SK-N-SH treated with all-trans-retinoic acid at 6 μM for 48 hours (cell line): Measurements from ENCODE around the gene HIGD2B.
"Not testable (repeated sequence)": the region's sequence is repeated elsewhere in the genome, so short reads cannot be mapped to it uniquely, and the experiment has no call there.

Source experiments
- ATAC-seq: fragments of 200-7000 bp; cut with Tn5 transposase; 3 replicates; pipeline ENCODE4 v1.9.1; 2020; ENCODE audit warnings: mild to moderate bottlenecking, moderate library complexity
- ARNTL ChIP-seq: fragments of 450-650 bp; formaldehyde crosslinking; IDR thresholded peaks from 2 replicates; pipeline ENCODE4 v1.5.0; 2020; ENCODE audit warnings: low read depth, mild to moderate bottlenecking, moderate library complexity, borderline replicate concordance
- BACH2 ChIP-seq: fragments of 250-450 bp; sonication (Bioruptor Pico); IDR thresholded peaks from 2 replicates; pipeline ENCODE4 v1.9.0; 2021; ENCODE audit warnings: mild to moderate bottlenecking, borderline replicate concordance
- CSDC2 ChIP-seq: fragments of 250-450 bp; sonication (Bioruptor Pico); IDR thresholded peaks from 2 replicates; pipeline ENCODE4 v1.5.0; 2020; ENCODE audit warnings: mild to moderate bottlenecking, moderate library complexity
- ESRRG ChIP-seq: fragments of 250-450 bp; sonication (Bioruptor Pico); IDR thresholded peaks from 2 replicates; pipeline ENCODE4 v1.6.1; 2021; ENCODE audit warnings: mild to moderate bottlenecking
- GLIS3 ChIP-seq: fragments of 250-450 bp; sonication (Bioruptor Pico); IDR thresholded peaks from 2 replicates; pipeline ENCODE4 v1.5.0; 2020; ENCODE audit warnings: mild to moderate bottlenecking, moderate library complexity
- ISL1 ChIP-seq: fragments of 250-450 bp; sonication (Bioruptor Pico); IDR thresholded peaks from 2 replicates; pipeline ENCODE4 v2.1.2; 2022; ENCODE audit warnings: mild to moderate bottlenecking, moderate library complexity
- PPARA ChIP-seq: fragments of 250-450 bp; sonication (Bioruptor Pico); IDR thresholded peaks from 2 replicates; pipeline ENCODE4 v1.5.0; 2020; ENCODE audit warnings: mild to moderate bottlenecking, borderline replicate concordance
- RARB ChIP-seq: fragments of 250-450 bp; sonication (Bioruptor Pico); IDR thresholded peaks from 2 replicates; pipeline ENCODE4 v1.8.0; 2021; ENCODE audit warnings: mild to moderate bottlenecking, moderate library complexity
- TCF4 ChIP-seq: fragments of 250-450 bp; sonication (Bioruptor Pico); IDR thresholded peaks from 2 replicates; pipeline ENCODE4 v1.8.0; 2021; ENCODE audit warnings: mild to moderate bottlenecking, moderate library complexity, borderline replicate concordance
- TOX ChIP-seq: fragments of 250-450 bp; sonication (Bioruptor Pico); IDR thresholded peaks from 2 replicates; pipeline ENCODE4 v1.8.0; 2021; ENCODE audit warnings: mild to moderate bottlenecking, moderate library complexity, borderline replicate concordance
- ZC3H10 ChIP-seq: fragments of 250-450 bp; sonication (Bioruptor Pico); IDR thresholded peaks from 2 replicates; pipeline ENCODE4 v1.5.1; 2021; ENCODE audit warnings: mild to moderate bottlenecking, moderate library complexity
- ZFP3 ChIP-seq: fragments of 250-450 bp; sonication (Bioruptor Pico); IDR thresholded peaks from 2 replicates; pipeline ENCODE4 v1.5.0; 2020; ENCODE audit warnings: mild to moderate bottlenecking, moderate library complexity
- ZFP30 ChIP-seq: fragments of 450-650 bp; formaldehyde crosslinking; IDR thresholded peaks from 2 replicates; pipeline ENCODE4 v1.5.0; 2022; ENCODE audit warnings: mild to moderate bottlenecking, moderate library complexity
- ZNF565 ChIP-seq: fragments of 450-650 bp; formaldehyde crosslinking; conservative IDR thresholded peaks from 2 replicates; pipeline ENCODE4 v1.5.0; 2020; ENCODE audit warnings: low read depth, mild to moderate bottlenecking, moderate library complexity
- ZNF70 ChIP-seq: fragments of 450-650 bp; formaldehyde crosslinking; IDR thresholded peaks from 2 replicates; pipeline ENCODE4 v1.5.0; 2020; ENCODE audit warnings: mild to moderate bottlenecking, moderate library complexity
- ZNF8 ChIP-seq: fragments of 450-650 bp; formaldehyde crosslinking; IDR thresholded peaks from 2 replicates; pipeline ENCODE4 v1.5.0; 2020; ENCODE audit warnings: mild to moderate bottlenecking, moderate library complexity
- TF ChIP-seq, protein P1 (sequence below): fragments of 250-450 bp; sonication (Bioruptor Pico); IDR thresholded peaks from 2 replicates; pipeline ENCODE4 v1.5.1; 2021; ENCODE audit warnings: mild to moderate bottlenecking, moderate library complexity
- TF ChIP-seq, protein P2 (sequence below): fragments of 250-450 bp; sonication (Bioruptor Pico); IDR thresholded peaks from 2 replicates; pipeline ENCODE4 v1.8.0; 2020; ENCODE audit warnings: mild to moderate bottlenecking, moderate library complexity, borderline replicate concordance
- TF ChIP-seq, protein P3 (sequence below): fragments of 250-450 bp; sonication (Bioruptor Pico); IDR thresholded peaks from 2 replicates; pipeline ENCODE4 v1.5.1; 2020; ENCODE audit warnings: low read depth, mild to moderate bottlenecking, moderate library complexity
- TF ChIP-seq, protein P4 (sequence below): fragments of 250-450 bp; sonication (Bioruptor Pico); IDR thresholded peaks from 2 replicates; pipeline ENCODE4 v1.8.0; 2021; ENCODE audit warnings: low read depth, mild to moderate bottlenecking, moderate library complexity, borderline replicate concordance
- TF ChIP-seq, protein P5 (sequence below): fragments of 250-450 bp; sonication (Bioruptor Pico); IDR thresholded peaks from 2 replicates; pipeline ENCODE4 v1.5.0; 2020; ENCODE audit warnings: mild to moderate bottlenecking, moderate library complexity

The HIGD2B gene

DNA sequence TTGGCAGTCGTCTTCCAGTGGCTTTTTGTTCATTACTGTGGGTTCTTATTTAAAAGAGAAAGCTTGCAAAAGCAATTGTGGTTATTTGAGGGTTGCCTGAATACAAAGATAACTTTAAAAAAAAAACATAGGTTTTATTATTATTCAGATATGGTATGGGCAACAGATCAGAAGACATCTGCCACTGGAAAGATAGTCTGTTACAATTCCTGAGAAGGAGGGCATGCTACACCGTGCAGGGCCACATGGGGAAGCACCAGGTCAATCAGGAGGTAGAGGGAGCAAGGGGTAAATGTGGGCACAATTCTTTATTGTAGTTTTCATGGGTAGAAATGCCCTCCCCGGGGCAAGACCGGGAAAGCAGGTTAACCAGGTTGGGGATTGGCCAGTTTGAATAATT, 46.5 kb upstream of the HIGD2B start:
- TF ChIP-seq CSDC2 (CRISPR knock-in tag) (no peak), PPARA (CRISPR knock-in tag) (no peak), ZFP3 (CRISPR knock-in tag) (no peak), ZC3H10 (no peak), ARNTL (no peak), ZNF565 (CRISPR knock-in tag) (no peak), ZNF70 (CRISPR knock-in tag) (no peak), ZNF8 (no peak)
- TF ChIP-seq, protein P1, sequence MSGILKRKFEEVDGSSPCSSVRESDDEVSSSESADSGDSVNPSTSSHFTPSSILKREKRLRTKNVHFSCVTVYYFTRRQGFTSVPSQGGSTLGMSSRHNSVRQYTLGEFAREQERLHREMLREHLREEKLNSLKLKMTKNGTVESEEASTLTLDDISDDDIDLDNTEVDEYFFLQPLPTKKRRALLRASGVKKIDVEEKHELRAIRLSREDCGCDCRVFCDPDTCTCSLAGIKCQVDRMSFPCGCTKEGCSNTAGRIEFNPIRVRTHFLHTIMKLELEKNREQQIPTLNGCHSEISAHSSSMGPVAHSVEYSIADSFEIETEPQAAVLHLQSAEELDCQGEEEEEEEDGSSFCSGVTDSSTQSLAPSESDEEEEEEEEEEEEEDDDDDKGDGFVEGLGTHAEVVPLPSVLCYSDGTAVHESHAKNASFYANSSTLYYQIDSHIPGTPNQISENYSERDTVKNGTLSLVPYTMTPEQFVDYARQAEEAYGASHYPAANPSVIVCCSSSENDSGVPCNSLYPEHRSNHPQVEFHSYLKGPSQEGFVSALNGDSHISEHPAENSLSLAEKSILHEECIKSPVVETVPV, result no peak
- TF ChIP-seq, protein P2, sequence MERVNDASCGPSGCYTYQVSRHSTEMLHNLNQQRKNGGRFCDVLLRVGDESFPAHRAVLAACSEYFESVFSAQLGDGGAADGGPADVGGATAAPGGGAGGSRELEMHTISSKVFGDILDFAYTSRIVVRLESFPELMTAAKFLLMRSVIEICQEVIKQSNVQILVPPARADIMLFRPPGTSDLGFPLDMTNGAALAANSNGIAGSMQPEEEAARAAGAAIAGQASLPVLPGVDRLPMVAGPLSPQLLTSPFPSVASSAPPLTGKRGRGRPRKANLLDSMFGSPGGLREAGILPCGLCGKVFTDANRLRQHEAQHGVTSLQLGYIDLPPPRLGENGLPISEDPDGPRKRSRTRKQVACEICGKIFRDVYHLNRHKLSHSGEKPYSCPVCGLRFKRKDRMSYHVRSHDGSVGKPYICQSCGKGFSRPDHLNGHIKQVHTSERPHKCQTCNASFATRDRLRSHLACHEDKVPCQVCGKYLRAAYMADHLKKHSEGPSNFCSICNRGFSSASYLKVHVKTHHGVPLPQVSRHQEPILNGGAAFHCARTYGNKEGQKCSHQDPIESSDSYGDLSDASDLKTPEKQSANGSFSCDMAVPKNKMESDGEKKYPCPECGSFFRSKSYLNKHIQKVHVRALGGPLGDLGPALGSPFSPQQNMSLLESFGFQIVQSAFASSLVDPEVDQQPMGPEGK (CRISPR knock-in tag), result no peak
- TF ChIP-seq, protein P3, sequence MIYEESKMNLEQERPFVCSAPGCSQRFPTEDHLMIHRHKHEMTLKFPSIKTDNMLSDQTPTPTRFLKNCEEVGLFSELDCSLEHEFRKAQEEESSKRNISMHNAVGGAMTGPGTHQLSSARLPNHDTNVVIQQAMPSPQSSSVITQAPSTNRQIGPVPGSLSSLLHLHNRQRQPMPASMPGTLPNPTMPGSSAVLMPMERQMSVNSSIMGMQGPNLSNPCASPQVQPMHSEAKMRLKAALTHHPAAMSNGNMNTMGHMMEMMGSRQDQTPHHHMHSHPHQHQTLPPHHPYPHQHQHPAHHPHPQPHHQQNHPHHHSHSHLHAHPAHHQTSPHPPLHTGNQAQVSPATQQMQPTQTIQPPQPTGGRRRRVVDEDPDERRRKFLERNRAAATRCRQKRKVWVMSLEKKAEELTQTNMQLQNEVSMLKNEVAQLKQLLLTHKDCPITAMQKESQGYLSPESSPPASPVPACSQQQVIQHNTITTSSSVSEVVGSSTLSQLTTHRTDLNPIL (CRISPR knock-in tag), result no peak
- ATAC-seq, result no peak

DNA sequence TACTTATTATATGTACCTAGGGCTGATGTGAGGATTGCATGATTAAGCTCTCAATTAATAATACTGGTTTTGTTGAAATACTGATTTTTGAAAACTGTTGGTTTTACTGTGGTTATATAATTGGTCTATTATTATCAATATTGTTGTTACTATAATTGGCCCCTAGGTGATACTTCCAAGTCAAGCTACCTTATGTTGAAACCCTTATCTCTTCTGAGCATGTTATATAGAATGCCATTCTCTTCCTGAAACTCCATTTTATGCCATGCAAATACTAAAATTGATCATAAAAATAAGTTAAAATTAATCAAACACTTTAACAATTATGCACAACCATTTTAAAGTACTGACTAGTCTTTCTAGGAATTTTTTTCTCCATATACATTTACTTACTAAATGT, 46.1 kb upstream of the HIGD2B start:
- no peak for TF ChIP-seq ZFP3 (CRISPR knock-in tag)
- TF ChIP-seq, protein P4, sequence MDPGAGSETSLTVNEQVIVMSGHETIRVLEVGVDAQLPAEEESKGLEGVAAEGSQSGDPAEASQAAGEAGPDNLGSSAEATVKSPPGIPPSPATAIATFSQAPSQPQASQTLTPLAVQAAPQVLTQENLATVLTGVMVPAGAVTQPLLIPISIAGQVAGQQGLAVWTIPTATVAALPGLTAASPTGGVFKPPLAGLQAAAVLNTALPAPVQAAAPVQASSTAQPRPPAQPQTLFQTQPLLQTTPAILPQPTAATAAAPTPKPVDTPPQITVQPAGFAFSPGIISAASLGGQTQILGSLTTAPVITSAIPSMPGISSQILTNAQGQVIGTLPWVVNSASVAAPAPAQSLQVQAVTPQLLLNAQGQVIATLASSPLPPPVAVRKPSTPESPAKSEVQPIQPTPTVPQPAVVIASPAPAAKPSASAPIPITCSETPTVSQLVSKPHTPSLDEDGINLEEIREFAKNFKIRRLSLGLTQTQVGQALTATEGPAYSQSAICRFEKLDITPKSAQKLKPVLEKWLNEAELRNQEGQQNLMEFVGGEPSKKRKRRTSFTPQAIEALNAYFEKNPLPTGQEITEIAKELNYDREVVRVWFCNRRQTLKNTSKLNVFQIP, result no peak
- ATAC-seq, result no peak

DNA sequence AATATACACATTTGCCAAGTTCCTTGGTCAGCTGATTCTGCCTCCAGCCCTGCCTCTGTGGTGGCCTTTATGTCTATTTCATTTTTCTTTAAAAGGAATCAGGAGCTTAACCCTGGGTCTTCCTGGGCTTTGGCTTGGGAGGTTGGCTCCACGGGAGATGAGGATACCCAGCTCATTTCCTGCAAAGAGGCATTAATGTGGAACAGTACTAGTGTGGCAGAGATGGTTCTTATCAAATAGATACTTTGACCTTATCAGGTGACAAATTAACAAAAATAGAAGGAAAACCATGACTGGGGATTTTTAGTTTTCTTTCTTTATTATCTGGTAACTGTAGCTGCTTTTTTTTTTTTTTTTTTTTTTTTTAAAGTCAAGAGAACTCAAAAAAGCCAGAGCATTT, 42.8 kb upstream of the HIGD2B start:
- no peak for ATAC-seq
- TF ChIP-seq TOX (no peak), ZNF565 (CRISPR knock-in tag) (no peak), ZNF70 (CRISPR knock-in tag) (no peak), RARB (CRISPR knock-in tag) (no peak), ESRRG (CRISPR knock-in tag) (no peak), BACH2 (CRISPR knock-in tag) (no peak), ISL1 (CRISPR knock-in tag) (no peak), TCF4 (no peak), ZFP3 (CRISPR knock-in tag) (no peak), ZC3H10 (no peak), GLIS3 (CRISPR knock-in tag) (no peak), ZFP30 (no peak)
- TF ChIP-seq, protein P4, result no peak
- TF ChIP-seq, protein P5, sequence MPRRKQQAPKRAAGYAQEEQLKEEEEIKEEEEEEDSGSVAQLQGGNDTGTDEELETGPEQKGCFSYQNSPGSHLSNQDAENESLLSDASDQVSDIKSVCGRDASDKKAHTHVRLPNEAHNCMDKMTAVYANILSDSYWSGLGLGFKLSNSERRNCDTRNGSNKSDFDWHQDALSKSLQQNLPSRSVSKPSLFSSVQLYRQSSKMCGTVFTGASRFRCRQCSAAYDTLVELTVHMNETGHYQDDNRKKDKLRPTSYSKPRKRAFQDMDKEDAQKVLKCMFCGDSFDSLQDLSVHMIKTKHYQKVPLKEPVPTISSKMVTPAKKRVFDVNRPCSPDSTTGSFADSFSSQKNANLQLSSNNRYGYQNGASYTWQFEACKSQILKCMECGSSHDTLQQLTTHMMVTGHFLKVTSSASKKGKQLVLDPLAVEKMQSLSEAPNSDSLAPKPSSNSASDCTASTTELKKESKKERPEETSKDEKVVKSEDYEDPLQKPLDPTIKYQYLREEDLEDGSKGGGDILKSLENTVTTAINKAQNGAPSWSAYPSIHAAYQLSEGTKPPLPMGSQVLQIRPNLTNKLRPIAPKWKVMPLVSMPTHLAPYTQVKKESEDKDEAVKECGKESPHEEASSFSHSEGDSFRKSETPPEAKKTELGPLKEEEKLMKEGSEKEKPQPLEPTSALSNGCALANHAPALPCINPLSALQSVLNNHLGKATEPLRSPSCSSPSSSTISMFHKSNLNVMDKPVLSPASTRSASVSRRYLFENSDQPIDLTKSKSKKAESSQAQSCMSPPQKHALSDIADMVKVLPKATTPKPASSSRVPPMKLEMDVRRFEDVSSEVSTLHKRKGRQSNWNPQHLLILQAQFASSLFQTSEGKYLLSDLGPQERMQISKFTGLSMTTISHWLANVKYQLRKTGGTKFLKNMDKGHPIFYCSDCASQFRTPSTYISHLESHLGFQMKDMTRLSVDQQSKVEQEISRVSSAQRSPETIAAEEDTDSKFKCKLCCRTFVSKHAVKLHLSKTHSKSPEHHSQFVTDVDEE (CRISPR knock-in tag), result no peak
- TF ChIP-seq, protein P3 (CRISPR knock-in tag), result no peak
- TF ChIP-seq, protein P2 (CRISPR knock-in tag), result no peak
- TF ChIP-seq, protein P1, result no peak
- TF ChIP-seq, all 23 proteins: peak for 0

DNA sequence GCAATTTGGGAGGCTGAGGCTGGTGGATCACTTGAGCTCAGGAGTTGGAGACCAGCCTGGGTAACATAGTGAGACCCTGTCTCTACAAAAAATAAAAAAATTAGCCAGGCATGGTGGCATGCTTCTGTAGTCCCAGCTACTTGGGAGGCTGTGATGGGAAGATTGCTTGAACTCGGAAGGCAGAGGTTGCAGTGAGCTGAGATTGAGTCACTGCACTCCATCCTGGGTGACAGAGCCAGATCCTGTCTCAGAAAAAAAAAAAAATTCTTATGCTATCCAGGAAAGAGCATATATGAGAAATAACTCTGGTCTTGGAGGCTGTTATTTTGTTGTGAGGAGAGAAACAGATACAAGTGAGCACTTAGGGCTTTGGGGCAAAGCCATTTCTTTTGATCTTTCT, 42.3 kb upstream of the HIGD2B start:
- ATAC-seq, result not testable (repeated sequence)
